HG03457 (cell line): ENCODE measurements around the gene RASSF7.
"Not testable (repeated sequence)": the region's sequence is repeated elsewhere in the genome, so short reads cannot be mapped to it uniquely, and the experiment has no call there.

ENCODE experiments used
- ATAC-seq: cut with Tn5 transposase; IDR thresholded peaks from one replicate; pipeline ENCODE4 v1.9.1; 2021; ENCODE audit warnings: moderate number of reproducible peaks; ENCODE audit not compliant: unreplicated experiment

The RASSF7 gene

DNA sequence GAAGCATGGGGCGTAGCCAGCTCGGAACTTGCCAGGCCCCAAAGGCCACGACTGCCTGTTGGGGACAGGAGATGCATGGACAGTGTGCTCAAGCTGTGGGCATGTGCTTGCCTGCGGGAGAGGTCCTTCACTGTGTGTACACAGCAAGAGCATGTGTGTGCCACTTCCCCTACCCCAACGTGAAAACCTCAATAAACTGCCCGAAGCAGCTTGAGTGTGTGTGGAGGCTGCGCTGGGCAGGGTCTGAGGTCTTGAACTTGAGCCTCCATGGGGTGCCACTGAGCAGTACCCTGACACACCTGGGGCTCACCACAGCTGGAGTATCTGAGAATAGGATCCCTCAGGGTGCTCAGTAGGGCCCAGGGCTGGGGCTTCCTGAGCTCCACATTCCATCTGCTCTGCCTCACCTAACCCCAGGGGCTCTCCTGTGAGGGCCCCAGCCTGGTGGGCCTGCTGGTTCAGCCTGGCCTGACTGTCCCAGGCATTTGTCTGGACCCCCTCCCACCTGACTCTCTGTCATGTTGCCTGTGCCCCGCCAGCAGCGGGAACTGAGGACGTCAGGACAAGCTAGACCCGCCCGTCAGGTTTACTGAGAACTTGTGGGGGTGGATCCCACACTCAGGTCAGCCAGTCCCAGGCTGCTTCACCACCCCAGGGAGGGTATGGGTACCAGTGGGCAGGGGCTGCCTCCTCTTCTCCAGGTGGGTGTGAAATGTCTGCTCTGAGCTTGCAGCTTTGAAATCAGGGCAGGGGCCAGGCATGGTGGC is 3.2 kb downstream of the RASSF7 start:
- ATAC-seq: no peak

DNA sequence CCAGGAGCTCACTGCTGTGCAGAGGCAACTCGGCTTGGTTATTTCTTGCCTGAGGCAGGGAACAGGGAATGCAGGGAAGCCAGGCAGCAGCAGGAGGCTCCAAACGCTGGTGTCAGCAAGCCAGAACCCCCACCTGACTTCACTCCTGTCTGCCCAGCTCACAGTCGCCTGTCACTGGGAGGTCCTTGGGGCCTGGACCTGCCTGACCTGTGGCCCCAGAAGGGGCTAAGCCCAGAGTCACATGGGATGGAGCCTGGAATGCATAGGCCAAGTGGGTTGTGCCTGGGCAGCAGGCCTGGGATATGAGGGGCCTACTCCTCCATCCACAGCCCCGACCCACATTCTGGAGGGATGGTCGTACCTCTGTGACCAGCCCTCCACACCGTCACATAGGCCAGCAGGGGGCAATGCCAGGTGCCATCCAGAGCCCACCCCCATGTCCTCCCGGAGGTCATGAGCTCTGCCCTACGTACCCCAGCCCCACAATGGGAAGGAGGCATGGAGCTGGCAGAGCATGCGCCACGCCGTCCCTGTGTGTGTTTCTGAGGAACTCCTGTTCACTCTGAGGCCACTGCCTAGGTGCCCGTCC is 5.2 kb downstream of the RASSF7 start:
- ATAC-seq: no peak

DNA sequence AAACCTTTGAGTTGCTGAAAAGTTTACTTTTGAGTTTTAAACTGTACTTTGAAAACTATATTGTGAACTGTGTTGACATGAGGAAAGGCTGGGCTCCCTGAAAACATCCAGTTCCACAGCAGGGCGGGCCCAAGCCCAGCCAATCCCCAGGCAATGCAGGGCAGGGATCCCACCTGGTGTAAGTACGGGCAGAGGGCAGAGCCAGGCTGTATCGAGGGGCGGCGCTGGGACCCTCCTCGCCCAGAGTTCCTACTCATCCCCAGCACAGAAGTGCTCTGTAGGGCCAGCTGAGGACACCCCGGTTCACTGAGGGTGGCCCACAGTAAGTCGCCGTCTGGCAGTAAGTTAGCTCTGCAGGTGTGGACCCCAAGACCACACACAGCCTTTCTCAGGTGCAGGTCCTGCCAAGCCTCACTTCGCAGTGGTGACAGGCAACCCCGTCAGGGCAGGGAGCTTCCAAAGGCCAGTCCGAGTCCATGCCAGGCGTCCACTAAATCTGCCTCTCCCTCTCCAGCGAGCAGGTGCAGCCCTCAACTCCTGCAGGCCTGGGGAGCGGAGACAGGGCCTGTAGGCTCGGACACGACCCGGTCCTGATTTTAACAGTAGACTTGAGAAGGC is 6.3 kb downstream of the RASSF7 start:
- ATAC-seq: no peak

DNA sequence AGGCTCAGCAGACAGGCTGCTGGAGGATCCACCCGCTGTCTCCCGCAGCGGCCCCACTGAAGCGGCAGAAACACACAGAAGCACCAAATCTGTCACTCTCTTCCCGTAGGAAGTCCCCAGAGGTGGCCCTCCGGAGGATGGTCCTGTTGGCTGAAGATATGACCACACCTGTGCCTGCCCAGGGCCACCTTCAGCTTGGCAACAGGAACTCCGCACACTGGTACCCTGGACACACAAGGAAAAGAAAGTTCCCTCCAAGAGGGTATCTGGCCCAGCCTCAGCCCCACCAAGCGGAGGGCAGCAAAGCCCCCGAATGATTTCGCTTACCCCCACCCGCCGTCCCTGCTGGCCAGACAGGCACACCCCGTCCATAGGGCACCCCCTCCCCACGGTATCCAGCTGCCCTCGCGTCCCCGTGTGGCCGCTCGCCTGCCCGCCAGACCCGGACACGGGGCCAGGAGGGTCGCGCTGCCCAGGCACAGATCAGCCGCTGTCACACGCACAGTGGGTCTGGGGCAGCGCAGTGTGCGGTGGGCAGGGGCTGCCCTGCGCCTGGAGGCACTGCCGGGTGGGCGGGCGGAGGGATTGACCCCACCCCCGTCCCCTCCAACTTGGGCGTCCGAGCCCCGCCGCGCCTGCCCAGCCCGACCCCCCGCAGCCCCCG is 7.0 kb downstream of the RASSF7 start:
- no peak for ATAC-seq

DNA sequence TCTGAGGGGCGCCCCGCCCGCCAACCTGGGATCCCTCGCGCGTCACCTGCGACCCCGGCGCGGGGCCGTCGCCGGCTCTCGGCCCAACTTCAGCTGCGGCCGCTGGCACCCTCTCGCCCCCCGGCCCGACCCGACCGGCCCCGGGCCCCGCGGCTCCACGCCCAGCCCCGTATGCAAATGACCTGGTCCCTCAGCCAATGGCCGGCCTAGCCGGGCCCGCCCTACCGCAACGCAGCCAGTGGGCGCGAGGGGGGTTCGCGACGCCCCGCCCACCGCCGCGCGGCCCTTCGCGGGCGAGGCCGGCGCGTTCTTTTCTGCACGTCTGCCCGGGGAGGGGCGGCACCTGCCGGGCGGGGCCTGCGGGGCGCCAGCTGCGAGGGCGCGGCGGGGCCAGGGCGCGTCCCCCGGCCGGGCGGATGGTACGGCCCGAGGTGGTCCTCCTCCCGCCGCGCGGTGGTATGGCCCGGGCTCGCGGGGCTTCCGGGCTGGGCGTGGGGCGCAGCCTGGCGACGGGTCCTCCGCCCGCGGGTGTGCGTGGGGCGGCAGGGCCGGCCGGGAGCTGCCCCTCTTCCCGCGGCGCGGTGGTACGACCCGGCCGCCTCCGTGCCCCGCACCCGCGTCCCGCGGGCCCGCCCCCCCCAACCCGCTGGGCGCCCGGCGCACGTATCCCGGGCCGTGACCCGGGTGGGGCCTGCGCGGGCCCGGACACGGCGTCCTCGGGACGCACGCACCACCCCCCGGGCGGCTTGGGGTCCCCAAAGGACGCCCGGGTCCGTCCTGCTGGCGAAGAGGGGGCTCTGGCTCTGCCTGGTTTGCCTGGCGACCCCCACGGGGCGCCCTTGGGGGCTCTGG is 7.8 kb downstream of the RASSF7 start:
- ATAC-seq: peak; percentile 66

DNA sequence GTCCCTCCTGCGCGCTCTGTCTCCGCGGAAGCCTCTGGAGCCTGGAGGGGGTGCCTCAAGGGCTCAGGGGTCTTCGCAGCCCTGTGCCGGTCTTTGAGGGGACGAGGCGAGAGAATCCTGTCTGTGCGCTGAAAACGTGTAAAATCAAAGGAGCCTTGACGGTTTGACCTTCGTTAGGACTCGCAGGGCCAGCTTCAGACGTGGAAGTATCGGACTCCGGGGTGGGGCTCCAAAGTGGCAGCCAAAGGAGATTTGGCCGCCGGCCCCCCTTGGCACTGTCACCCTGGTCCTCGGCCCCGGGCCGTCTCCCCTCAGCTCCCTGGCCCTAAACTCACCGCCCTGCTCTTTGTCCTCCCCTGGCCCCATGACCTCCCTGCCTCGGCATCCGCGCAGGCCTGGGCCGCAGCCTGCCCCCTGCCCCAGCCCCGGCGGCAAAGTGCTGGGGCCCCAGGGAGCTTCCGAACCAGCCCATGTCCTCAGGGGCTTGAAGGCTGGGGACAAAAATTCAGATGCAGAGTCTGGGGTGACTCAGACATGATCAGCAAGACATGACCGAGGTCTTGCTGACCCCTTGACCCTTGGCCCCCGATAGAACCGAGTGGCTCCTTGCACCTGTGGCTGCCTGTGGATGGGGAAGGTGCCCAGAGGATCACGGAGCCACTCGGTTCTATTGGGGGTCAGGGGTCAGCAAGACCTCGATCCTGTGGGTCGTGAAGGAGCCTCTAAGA is 8.6 kb downstream of the RASSF7 start:
- ATAC-seq: no peak

DNA sequence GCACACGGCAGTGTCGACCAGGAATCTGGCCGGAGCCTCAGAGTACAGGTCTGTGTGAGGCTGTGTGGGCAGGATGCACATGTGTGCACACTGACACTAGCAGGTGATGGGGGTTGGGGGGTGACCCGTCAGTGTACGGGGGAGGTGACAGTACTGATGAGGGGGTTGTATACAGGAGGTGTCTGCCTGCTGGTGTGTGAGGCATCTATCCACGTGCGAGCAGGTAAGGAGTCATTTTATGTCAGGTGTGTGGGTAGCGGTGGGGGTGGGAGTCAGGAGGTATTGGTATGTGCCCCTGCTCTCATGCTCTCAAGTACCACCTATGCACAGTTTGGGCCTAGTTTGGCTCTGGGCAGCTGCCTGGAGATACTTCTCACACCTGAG is 11.0 kb downstream of the RASSF7 start:
- ATAC-seq: no peak

DNA sequence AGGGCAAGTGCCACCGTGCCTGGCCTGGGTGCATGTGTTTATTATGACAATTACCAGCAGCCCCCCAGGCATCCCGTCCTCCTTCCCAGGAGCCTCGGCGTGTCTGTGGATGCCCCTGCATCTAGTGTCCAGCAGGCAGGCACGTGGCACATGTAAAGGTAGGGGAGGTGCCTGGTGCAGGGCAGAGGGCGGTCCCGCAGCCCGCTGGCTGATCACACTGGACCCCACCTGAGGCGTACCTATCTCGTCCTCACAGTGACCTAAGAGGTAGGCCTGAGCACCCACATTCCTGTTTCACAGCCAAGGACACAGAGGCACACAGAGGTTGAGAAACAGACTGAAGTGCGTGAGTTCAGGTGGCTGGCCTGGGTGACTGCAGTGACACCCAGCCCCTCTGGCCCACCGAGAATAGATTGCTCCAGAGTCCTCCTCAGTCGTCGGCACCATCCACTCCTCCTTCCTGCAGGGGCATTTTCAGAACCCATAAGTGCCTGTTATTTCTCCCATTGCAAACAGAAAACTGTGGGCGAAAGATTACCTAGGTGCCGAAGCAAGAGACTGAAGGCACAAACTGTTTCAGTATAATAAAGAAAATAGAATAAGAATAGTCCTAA is 12.5 kb downstream of the RASSF7 start:
- no peak for ATAC-seq

DNA sequence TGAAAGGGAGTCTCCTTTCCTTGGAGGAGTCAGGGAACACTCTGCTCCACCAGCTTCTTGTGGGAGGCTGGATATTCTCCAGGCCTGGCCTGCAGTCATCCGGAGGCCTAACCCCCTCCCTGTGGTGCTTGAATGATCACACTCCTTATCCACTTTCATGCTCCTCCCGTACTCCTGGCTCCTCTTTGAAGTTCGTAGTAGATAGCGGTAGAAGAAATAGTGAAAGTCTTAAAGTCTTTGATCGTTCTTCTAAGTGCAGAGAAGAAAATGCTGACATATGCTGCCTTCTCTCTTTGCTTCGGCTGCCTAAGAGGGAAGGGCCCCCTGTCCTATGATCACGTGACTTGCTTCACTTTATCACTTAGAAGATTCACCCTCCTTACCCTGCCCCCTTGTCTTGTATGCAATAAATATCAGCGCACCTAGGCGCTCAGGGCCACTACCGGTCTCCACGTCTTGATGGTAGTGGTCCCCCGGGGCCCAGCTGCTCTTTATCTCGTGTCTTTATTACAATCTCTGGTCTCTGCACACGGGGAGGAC is 13.3 kb downstream of the RASSF7 start:
- not testable (repeated sequence) for ATAC-seq

DNA sequence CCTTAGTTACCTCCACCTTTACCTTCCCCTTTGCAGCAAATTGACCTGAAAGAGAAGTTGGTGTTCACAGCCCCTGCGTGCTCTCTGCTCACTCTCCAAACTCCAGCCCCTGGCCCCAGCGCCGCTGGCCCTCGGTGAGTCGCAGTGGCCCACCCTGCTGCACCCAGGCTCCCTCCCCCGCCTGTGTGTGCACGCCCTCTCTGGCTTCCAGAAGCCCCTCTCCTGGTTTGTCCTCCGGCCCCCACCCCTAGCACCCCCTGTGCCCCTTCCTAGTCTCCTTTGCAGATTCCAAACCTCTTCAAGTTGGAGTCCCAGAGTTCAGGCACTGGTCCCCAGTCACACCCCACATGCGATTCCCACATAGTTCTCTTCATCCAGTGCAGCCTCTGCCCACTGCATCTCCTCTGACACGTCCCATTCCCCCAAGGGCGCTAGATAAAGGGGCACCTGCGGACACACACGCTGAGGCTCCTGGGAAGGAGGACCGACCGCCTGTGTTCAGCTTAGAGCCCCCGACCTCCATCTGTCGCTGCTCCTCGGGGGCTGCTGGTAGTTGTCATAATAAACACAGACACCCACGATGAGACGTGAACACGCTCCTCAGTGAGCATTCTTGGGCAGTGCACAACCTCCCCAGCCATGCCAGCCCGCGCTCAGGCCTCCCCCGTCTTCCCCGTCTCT is 14.0 kb downstream of the RASSF7 start:
- ATAC-seq: no peak

DNA sequence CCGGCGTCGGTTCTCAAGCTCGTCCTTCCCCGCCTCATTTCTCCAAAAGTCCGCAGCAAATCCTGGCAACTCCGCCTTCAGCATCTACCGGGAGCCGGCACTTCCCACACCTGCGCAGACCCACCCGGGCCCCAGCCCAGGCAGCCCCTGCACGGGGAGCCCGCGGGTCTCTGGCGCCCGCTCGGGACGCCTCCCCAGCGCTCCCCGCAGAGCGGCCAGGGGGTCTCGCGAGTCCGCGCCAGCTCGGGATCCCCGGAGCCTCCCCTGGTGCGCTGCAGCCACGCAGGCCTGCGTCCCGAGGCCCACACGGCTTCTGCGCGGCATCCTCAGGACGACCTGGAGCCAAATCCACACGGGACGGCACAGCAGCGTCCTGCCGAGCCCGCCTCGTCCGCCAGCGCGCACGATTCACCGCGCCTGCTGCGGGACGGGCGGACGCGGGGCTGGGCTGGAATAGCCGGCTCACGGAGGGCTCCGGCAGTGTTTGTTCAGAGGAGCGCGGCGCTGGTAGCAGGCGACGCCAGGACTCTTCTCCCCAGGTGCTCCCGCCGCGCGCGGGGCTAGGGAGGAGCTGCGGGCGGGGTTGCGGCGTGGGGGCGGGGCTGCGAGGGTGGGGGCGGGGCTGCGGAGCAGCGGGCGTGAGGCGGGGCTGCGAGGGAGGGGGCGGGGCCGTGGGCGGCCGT is 14.7 kb downstream of the RASSF7 start:
- no peak for ATAC-seq

DNA sequence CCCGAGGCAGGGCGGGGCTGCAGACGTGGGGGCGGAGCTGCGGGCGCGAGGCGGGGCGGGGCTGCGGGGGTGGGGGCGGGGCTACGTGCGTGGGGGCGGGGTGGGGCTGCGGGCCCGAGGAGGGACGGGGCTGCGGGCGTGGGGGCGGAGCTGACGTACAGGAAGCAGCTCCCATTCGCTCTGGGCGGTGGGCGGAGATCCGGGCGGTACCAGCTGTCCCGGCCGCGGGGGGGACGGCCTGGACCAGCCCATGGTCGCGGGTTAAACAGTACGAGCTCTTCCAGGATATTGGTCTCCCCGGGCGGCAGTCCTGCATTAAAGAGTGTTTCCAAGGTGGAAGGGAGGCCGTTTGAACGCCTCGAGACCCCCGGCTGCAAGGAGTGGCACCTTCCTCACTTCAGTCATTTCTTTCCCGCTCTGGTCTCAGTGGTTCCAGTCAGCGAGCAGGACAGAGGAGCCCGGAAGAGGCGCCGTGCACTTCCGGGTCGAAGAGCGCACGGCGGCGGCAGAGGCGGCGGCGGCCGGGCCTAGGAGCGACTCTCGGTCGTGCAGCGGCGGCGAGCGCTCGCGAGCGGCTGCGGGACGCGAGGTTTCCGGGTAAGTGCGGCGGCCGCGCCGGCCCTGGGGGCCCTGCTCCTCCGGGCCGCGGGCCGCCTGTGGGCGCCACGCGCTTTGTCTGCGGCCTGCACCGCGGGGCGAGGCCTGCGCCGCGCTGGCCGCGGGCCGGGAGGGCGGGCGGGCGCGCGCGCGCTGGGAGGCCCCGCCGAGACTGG is 15.4 kb downstream of the RASSF7 start, which contains the start of gene PHRF1:
PHRF1 (plus strand) TSS at position 475 of the 773 bp plus-strand sequence. CDS start 5,043 bp downstream, outside the sequence.
- ATAC-seq: peak; percentile 73

DNA sequence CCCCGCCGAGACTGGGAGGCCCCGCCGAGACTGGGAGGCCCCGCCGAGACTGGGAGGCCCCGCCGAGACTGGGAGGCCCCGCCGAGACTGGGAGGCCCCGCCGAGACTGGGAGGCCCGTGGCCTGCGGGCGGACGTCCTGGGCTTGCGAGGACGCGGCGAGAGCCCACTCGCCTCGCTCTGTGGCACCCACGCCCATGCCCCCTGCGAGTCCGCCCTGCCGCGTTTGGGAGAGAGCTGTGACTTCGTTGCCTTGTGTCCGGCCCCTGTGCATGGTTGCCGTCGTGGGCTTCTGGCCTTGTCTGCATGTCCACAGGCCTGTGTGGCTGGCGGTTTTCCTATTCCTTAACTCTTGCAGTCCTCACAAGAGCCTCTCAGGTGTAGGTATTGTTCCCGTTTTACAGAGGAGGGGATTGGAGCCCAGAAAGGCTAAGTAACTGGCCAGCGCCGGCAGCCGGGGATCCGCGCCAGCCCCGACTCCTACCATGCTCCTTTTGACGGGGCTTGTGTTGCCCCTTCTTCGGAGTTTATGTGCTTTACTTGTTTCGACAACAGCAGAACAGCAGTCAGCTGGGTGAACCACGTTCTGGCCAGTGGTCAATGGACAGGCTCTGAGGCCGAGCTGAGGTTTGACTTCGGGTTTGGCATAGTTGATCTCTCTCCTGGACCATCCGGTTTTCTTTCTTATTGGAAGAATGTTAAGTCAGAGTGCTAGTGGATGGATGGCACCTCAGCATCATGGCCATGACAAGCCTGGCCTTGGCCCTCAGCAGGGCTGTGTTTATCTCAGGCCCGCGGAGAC is 16.2 kb downstream of the RASSF7 start:
- no peak for ATAC-seq

DNA sequence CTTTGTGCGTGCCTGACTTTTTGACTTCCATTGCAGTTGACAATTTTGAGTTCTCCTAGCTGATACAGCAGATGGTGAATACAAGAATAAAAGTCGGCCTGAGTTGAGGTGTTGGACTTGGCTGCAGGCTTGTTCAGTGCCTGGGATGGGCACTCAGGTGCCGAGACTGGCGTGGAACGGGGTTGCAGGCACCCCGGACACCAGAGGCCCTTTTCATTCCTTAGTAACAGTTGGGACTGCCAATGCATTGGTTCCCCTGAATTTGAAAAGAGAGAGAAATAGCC is 16.8 kb downstream of the RASSF7 start:
- ATAC-seq: no peak

DNA sequence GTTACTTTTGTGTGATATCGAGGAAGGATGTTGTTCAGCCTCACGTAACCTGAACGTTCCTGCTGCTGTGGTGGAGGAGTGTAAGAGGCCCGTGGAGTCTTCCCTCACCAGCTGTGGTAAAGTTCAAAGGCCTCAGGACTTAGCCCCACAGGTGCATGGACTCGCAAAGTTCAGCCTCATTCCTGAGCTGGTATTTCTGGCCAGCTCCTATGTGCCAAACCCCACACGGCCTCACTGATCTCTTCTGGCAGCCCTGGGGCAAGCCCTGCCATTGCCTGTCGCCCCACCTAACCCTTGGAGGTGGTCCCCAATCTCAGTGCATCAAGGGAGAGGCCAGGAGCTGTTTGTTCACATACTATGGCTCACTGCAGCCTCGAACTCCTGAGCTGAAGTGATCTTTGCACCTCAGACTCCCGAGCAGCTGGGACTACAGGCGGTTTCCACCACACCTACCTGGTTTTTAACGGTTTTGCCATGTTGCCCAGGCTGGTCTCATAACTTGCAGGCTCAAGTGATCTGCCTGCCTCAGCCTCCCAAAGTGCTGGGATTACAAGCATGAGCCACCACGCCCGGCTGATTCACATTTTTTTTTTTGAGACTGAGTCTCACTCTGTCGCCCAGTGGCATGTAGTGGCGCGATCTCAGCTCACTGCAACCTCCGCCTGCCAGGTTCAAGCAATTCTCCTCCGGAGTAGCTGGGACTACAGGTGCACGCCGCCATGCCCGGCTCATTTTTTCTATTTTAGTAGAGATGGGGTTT is 17.7 kb downstream of the RASSF7 start:
- no peak for ATAC-seq
